CD4-positive, alpha-beta T cell treated with Interleukin-15 for 4 hours (primary cell): ENCODE measurements around the gene ZBP1.

Experiments used
- DNase-seq: peaks from one replicate; pipeline ENCODE4 v3.0.0-alpha.2; 2020; ENCODE audit warnings: low spot score

The ZBP1 gene

DNA sequence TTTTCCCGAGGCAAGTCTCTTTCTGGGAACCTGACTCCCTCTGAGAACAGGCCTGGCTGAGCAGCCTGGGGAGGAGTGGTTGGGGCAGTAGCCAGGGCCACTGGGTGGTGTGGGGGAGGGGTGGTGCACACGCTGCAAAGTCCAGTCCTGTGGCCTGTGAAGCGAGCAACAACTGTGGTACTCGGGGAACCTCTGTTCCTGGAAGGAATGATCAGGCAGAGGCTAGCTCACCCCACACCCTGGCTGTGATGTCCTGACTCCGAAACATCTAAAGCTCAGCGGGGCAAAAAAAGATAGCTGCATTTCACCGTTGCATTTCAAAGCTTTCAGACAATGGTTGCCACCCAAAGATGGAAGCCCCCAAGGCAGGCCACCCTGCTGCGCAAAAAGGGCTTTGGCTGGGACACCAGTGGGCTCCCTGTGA lies 33.8 kb downstream of the ZBP1 start:
- no peak for DNase-seq

DNA sequence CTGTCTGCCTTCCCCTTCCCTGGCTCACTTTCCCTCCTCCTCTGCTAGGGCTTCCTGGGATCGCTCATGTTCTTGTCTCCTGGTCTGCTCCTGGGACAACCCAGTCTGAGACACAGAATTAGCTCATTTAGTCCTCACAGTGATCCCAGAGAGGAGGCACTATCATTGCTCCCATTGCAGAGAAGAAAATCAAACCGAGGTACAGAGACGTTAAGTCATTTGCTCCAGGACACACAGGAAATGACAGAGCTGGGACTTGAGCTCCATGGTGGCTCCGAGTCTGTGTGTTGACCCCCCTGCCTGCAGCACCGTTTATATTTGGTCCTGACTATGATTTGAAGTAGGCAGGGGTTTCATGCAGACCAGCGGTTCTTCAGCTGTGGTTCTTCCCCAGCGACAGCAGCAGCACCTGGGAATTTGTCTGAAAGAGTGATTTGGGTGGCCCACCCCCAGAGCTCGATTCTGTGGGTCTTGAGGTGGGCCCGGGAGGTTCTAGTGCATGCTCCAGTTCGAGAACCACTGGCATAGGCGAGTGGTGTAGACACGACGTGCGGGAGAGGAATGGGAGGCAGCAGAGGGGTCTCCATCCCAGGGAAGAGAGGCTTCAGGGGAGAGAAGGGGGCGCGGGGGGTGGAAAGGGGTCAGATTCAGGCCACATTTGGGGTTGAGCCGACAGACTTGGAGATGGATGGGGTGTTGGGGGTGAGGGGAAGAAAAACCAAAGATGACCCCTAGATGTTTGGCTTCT lies 34.6 kb downstream of the ZBP1 start:
- no peak for DNase-seq

DNA sequence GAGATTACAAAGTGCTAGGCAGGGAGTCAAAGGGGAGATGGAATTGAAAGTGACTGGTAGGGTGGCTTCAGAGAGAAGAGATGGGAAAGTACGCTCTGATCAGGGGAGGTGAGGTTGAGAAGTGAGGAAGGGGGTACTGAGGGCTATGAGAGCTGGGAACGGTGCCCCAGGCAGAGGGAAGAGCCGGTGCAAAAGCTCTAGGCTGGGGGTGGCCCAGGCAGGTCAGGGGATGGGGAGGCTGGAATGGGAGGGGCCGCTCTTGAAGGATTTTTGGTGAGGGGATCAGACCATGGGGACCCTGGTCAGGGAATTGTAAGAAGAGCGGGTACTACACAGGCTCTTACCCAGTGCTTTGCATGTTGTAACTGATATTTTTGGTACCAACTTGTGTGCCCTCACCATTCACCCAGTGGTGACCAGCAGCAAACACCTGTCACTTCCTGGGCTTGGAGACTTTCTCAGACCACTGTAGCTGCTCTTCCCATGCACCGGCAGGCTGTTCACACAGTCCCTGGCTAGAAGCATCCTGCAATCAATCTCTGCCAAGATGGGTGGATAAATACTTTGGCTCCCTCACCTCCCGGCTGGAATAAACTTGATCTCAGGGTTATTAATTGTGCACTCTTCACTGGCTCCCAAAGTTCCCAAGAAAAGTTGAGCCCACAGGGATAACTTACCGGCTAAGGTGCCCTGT lies 35.3 kb downstream of the ZBP1 start:
- DNase-seq, result no peak

DNA sequence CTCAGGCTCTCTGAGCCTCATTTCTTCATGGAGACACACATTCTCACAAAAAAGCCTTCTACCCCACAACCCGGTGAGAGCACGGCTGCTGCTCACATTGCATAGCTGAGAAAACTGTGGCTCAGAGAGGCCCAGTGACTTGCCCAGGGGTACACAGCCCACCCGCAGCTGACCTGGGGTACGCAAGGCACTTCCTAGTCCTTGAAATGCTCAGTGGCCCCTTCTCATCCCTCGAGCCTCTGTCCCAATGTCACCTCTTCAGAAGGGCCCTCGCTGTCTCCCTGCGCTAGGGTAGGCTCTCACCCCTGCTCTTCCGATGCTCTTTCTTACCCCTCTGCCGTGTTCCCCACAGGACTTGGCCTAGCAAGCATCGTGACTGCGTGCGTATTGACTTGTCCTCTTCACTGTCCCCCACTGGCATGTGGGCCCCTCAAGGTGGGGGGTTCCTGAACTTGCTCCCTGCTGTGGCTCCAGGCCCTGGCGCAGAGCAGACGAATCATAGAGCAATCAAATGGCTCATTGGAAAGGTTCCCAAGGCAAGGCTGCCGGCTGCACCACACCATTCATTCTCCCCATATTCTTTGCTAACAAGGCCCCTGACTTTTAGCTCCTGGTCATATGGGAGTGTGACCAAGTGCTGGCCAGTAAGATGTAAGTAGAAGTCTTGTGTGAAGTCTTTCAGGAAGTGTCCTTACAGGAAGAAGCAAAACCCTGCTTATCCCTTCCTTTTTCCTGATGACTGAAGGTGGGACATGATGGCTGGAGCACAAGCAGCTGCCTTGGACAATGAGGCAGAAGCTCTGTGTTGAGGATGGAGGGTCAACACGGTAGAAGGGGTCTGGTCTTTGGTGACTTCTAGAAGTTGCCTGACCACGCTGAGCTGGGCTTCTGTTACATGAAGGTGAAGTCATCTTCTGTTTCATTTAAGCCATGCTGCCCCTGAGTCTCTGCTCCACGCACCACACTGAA lies 36.7 kb downstream of the ZBP1 start:
- no peak for DNase-seq

DNA sequence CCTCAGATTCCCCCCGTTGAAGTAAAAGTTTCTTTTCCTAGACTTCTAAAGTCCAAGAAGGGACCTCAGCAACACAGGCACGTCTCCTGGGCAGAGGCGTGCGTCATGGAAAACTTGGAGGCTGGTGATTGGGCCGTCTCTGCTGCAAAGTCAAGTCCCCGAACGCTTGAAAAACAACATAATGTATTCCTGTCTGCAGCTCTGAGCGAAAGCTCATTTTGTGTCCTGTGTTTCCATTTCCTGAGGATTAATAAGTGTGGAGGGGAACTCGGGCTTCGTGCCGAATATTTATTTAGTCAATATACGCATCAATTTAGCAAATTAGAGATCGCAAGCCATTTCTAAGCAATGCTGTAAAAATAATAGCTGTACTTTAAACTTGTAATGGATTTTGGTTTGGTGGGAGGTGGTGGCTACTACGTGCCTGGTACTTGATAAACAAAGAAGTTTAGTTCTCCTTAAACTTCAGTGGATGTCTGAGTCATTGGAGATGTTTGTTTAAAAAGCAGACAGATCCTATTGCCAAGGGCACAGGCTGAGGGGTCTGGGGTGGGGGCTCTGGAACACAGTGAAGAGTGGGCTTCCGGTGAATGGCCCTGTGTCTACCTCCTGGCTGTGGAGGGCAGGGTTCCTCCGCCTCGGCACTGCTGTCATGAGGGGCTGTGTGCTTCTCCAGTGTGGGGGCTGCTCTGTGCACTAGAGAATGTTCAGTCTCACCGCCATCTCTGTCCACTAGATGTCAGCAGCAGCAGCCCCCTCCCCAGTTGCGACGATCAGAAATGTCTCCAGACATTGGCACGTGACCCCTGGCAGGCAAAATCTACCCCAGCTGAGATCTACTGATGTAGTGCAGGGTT lies 37.6 kb downstream of the ZBP1 start:
- no peak for DNase-seq

DNA sequence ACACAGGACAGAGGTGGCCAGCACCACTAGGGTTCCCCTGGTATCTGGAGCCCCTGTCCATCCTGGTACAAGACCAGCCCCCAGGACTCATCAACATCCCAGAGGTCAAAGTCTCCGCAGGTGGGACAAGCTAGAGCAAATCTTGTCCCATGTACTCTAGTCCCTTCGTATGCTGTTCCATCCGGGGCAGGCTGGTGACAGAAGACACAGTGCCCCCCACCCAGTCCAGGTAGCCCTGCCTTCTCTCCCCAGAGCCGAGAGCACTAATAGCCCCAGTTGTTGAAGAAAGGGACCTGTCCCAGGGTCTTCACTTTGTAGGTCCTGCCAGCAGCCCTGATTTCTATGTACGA lies 38.2 kb downstream of the ZBP1 start:
- no peak for DNase-seq

DNA sequence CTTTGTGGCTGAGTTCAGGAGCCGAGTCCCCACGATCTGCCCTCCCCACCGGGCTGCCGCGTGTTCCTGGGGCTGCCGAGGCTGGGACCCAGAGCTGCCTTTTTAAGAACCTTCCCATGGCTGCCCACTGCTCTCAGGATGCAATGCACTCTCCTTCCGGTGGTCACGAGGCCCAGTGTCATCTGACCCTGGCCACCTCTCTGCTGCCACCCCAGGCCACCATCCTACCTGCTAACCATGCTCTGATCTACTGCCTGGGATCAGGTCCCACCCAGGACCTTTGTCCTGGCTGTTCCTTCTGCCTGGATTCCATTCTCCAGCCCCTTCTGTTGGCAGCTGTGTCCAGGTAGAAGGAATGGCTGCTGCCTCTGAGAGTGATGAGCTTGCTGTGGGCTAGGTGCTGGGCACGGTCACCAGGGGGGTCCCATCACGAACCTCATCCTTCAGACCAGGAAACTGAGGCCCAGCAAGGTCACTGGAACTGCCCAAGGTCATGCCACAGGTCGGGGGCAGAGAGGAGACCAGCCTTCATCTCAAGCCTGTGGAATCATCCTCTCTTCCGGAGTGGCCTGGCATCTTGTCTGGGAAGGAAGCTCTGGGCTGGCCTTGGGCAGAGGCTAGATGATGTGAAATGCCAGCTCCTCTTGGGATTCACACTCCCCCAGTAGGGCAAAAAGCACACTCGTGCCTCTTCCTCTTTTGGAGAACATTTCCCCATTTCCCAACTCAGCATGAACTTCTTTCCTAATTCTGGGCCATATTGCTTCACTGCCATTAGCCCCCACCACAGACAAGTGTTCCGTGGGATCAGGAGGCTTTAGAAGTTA lies 38.8 kb downstream of the ZBP1 start:
- no peak for DNase-seq

DNA sequence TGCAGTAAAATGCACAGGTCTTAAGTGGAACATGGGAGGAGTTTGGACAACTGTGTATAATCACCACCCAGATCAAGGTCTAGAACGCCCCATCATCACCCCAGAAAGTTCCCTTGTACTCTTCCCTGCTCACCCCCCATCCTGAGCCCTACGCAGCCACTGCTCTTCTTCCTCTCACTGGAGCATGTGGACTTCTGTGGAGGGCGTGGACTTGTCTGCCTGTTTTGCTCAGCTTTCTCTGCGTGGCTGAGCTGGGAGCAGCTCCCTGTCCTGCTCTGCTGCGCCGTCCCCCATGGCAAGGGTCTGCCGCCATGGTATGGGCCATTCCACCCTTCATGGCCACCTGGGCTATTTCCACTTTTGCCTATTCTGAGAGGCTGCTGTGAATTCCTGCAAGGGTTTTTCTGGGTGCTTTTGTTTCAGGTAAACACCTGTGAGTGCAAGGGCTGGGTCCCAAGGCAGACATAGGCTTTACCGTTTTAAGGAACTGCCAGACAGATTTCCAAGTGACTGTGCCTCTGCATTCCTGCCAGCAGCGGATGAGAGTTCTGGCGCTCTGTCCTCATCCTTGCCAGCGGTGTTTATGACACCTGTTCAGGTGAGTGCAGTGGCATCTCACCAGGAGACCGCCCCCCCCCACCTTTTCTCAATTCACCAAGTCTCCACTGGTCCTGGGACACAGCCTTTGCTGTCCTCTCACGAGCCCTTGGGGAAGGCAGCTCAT lies 39.6 kb downstream of the ZBP1 start:
- no peak for DNase-seq

DNA sequence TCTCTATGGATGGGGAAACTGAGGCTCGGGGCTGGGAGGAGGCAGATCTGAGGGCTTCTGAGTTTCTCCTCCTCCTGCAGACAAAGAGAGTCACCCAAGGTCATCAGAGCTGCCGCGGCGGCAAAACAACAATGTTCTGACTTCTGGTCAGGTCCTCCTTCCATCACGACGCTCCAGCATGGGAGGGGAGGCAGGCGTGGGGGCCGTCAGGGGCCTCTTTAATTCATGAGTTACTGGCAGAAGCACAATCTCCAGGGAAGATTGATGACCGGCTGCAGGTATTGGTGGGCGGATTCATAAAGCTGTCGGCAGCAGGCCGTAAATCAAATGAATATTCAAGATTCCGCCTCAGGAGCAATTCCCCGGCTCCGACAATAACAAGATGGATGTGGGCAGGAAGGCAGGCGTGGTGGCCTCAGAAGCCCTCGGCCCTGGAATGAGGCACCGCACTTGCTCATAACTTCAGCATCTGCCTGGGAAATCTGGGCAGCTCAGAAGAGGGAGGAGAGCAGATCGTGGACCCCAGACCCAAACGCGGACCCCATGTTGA lies 40.3 kb downstream of the ZBP1 start:
- no peak for DNase-seq

DNA sequence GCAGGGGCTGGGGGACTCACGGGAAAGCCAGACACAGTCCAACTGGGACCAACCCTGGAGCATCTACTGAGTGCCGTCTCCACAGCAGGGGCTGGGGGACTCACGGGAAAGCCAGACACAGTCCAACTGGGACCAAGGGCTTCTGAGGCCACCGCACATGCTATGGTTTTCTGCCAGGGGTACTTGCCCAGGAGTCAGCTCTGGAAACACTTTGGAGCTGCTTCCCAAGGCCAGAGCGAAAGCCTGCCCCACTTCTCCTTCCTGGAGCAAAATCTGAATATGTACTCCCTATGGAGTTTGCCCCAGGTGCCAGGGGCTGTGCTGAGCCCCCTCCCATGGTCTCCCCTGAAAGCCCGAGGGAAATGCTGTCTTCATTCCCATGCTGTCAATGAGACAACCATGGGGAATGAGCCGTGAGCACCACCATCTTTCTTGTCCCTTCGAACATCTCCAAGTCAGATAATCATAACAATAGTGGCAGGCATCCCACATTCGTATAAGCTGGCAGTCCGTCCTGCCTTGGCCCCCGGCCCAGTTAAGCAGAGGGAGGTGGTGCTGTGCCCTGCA lies 40.8 kb downstream of the ZBP1 start:
- DNase-seq, result no peak

DNA sequence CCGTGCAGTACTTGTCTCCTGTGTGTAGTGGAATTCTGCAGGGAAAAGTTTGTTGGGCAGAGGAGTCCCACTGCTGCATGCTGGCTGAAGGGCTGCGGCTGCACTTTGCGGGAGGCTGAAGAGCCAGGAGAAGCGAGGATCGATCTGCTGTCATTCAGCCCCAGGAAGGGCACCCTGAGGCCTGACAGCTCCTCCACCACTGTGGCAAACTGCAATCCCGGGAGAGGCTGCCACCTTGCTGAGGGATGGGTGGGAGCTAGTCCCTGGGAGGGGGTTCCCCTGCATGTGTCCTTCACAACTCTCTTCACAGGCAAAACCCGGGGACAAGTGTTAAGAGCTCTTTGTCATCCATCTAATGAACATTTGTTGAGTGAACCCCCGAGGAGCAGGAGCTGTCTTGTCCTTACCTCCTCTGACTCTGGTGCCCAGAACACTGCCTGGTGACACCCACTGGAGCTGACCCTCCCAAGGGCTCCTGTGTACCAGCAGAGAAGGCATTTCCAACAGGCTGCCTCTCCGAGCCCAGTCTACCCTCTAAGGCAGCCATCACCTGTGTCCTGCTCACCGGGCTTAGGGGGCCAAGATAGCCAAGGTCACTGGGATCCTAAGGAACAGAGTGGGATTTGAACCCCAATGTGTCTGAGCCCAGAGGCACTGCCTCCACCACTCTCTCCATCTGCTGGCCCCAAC lies 41.6 kb downstream of the ZBP1 start:
- DNase-seq, result no peak

DNA sequence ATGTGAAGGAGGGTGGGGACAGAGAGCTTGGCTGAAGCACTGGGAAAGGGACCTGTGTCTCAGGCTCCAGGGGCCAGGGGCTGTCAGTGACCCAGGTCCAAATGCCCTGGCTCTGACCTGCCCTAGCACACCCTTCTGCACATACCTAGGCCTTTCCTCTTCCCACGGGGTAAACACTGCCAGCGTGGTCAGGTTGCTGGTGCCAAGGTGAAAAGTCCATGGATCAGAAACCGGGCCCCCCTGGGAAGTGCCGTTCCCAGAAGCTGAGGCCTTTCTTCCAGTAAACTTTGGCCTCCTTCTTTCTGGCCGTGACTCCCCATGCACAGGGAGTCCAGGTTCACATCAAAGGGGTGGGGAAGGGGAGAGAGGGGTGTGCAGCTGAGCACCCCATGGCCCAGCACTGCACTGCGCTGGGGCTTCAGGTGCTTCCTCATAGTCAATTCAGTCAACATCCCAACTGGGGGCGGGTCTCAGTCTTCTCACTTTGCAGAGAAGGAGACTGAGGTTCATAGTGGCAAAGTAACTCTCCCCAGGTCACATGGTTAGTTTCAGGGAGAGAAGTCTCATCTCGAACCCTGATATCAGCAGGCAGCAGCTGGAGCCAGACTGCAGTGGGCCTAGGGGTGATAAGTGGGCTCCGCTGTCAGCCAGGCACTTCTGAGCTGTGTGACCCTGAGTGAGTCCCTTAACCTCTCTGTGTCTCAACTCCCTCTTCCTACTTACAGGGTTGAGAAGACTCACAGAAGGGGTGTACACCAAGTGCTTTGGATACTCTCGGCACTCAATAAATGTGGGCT lies 42.3 kb downstream of the ZBP1 start:
- no peak for DNase-seq

DNA sequence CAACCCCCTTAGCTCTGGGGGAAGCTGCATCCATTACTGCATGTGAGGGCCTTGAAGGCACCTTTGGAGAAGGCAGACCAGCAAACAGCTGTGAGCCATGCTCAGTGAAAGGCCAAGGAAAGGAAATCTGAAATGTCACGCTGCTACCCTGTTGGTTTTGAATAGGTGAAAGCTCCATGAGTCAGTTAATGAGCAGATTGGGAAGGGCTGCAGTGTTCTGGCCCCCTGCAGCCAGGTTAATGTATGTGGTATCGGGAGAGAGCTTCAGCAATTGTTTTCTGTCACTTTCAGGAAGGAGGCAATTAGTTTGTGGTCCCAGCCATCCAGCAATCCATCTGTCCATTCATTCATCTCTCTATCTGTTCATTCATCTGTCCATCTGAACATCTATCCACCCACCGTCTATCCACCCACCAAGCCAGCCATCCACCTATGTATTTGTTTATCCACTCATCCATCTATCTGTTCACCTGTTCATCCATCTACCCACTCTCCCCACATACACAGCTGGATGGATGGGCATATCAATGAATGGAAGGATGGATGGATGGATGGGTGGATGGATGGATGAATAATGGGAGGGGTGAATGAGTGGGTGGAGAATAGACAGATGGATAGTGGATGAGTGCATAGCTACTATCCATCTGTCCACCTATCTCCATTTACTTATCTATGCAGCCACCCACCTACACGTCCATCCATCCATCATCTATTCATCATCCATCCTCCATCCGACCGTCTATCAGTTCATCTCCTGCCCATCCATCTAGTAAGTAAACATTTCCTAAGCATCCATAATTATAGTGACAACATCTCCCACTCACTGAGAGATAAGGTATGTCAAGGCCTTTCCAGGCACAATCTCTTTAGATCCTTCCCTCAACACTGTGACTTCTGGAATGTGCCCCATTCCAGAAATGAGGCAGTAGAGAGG lies 43.3 kb downstream of the ZBP1 start:
- no peak for DNase-seq

DNA sequence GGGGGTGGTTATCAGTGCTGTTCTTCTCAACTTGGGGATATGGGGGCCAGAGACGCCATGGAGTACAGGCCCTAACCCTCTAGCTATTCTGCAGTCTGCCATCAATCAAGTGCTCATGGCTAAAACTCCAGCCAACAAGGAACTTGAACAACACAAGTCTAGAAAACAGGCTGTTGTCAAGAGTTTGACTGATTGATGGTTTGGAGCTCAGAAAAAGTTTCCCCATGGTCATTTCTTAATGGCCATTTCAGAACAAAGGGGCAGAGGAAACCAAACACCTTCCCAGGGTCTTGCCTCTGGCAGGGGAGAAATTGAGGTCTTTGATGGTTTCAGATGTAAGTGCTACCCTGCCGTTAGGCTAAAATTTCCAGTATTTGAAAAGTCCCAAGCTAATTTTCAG lies 44.2 kb downstream of the ZBP1 start:
- no peak for DNase-seq

DNA sequence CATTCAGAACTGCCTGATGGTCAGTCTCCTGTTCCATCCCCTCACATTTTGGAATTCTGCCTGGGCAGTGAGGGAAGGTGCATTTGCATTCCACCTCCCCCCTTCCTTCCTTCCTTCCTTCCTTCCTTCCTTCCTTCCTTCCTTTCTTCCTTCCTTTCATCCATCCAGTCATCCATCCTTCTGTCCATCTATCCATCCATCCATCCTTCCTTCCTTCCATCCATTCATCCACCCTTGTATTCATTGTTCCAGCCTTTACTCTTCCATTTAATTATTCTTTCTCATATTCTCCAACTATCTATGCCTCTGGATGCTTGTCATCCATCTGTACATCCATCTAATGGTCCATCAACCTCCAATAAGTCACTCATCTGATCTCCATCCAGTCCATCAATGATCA lies 45.3 kb downstream of the ZBP1 start:
- DNase-seq, result no peak

DNA sequence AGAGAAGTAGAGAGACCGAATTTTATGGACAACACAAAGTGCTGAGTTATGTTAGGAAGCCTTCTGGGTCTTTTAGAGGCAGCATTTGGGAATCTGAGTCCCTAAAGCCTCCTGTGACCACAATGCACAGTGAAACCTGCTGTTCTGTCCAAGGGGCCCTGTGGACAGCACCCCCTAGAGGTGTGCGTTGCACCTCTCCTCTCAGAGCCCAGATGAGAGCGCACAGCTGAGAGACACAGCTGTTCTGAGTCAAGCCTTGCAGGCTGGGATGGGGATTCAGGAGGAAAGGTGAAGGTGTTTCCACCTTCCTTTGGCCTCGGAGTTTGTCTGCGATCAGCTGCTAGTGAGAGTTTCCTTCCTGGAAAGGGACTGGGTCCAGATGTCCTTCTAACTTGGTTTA lies 46.3 kb downstream of the ZBP1 start:
- no peak for DNase-seq

DNA sequence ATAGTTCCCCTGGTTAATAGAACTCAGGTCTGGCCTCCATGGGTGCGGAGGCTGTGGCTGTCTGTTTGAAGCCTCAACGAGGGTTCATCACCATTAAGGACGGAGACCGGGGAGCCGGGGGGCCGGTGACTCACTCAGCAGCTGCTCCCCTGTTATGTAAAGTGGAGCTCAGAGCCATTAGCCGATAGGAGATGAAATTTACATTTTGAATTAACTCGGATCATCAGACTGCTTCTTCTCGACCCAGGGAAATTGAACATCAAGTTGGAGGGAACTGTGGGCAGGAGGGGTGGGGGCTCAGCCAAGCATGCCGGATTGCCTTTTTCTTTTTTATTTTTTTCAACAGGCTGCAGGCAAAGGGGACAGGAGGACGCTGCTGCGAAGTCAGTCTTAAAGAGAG lies 47.0 kb downstream of the ZBP1 start:
- no peak for DNase-seq
